Mesendoderm (in vitro differentiated cells): ENCODE results near the gene MAK.

Experiments used
- DNase-seq: peaks from one replicate; pipeline ENCODE4 v3.0.0; 2013
- H2AK5ac ChIP-seq: 2 replicates; pipeline ENCODE4 v1.6.1; 2013; ENCODE audit warnings: low read length, inconsistent platforms
- H2BK120ac ChIP-seq: 2 replicates; pipeline ENCODE4 v1.6.1; 2013; ENCODE audit warnings: low read depth, mild to moderate bottlenecking, low read length, moderate library complexity, mixed read lengths
- H2BK15ac ChIP-seq: replicated peaks from 2 replicates; pipeline ENCODE4 v1.6.1; 2013; ENCODE audit warnings: low read depth, mild to moderate bottlenecking, moderate library complexity
- H2BK5ac ChIP-seq: 2 replicates; pipeline ENCODE4 v1.6.1; 2013; ENCODE audit warnings: low read length, inconsistent platforms
- H3K18ac ChIP-seq: 2 replicates; pipeline ENCODE4 v1.6.1; 2013; ENCODE audit warnings: mild to moderate bottlenecking, low read length, mixed read lengths
- H3K23ac ChIP-seq: one replicate; pipeline ENCODE4 v1.6.1; 2013; ENCODE audit warnings: low read length
- H3K27ac ChIP-seq: 2 replicates; pipeline ENCODE4 v1.5.1; 2013; ENCODE audit warnings: low read depth, mild to moderate bottlenecking, inconsistent platforms, low read length, moderate library complexity
- H3K27me3 ChIP-seq: 2 replicates; pipeline ENCODE4 v1.6.1; 2013; ENCODE audit warnings: low read length, control low read depth, mild to moderate bottlenecking, inconsistent platforms; ENCODE audit not compliant: insufficient read depth, poor library complexity
- H3K36me3 ChIP-seq: 2 replicates; pipeline ENCODE4 v1.6.1; 2013; ENCODE audit warnings: low read length, inconsistent platforms; ENCODE audit not compliant: control insufficient read depth, insufficient read depth
- H3K4ac ChIP-seq: one replicate; pipeline ENCODE4 v1.6.1; 2013; ENCODE audit warnings: low read depth, mild to moderate bottlenecking, low read length, moderate library complexity
- H3K4me1 ChIP-seq: 2 replicates; pipeline ENCODE4 v1.6.1; 2013; ENCODE audit warnings: low read depth, low read length, inconsistent platforms; ENCODE audit not compliant: control insufficient read depth
- H3K4me2 ChIP-seq: 2 replicates; pipeline ENCODE4 v1.6.1; 2013; ENCODE audit warnings: low read length
- H3K4me3 ChIP-seq: 2 replicates; pipeline ENCODE4 v1.5.1; 2013; ENCODE audit warnings: mild to moderate bottlenecking, low read length
- H3K56ac ChIP-seq: one replicate; pipeline ENCODE4 v1.6.1; 2013; ENCODE audit warnings: low read length
- H3K79me1 ChIP-seq: 2 replicates; pipeline ENCODE4 v1.6.1; 2013; ENCODE audit warnings: low read length, inconsistent platforms
- H3K79me2 ChIP-seq: 2 replicates; pipeline ENCODE4 v1.6.1; 2013; ENCODE audit warnings: mild to moderate bottlenecking, low read length; ENCODE audit not compliant: control insufficient read depth, insufficient read depth
- H3K9ac ChIP-seq: 2 replicates; pipeline ENCODE4 v1.6.1; 2013; ENCODE audit warnings: low read length, inconsistent platforms
- H4K5ac ChIP-seq: one replicate; pipeline ENCODE4 v1.6.1; 2013; ENCODE audit warnings: low read length
- H4K8ac ChIP-seq: one replicate; pipeline ENCODE4 v1.6.1; 2013; ENCODE audit warnings: low read depth, mild to moderate bottlenecking, control low read depth, low read length, moderate library complexity
- WGBS: extraction: QIAGEN DNeasy Blood & Tissue Kit; methylation state at CpG from one replicate; pipeline ENCODE4 v1.1.7; 2013; ENCODE audit warnings: low lambda C conversion rate, missing lambda C conversion rate; ENCODE audit not compliant: insufficient coverage; ENCODE audit errors: extremely low coverage; 5-methylcytosine and 5-hydroxymethylcytosine counted together

Gene MAK

DNA sequence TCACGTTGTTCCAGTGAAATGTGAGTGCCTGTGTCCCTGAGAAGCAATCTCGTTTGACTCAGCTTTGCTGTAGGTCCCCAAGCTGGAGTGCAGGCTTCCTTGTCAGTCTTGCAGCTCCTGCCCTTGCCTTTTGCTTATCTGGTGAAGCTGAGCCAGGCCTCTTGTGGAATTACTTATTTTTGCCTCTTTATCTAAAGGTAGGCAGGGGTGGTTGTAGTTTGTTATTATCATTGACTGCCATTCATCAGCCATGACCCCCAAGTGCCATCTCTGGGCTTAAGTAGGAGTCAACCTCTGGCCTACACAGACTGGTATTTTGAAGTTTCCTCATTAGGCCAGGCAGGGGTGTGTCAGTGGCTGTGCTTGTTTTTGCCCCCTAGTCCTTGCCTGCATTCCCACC is 88.6 kb downstream of the MAK start:
- H4K8ac ChIP-seq = no peak overlapping the region
- H2AK5ac ChIP-seq = no peak overlapping the region
- H3K56ac ChIP-seq = peak overlapping the region; percentile 32
- H3K4ac ChIP-seq = no peak overlapping the region
- peak; percentile 41 for DNase-seq
- peak overlapping the region; percentile 77 for H3K27ac ChIP-seq
- no peaks in the 10 kb centered on the region for H3K27me3 ChIP-seq
- H3K4me2 ChIP-seq = no peak overlapping the region
- no peak overlapping the region for H3K4me3 ChIP-seq
- no peak overlapping the region for H3K23ac ChIP-seq
- H3K18ac ChIP-seq = no peak overlapping the region
- no CpG with 5 or more reads among the region's 2 CpGs for WGBS
- no peak overlapping the region for H2BK15ac ChIP-seq
- no peak overlapping the region for H2BK5ac ChIP-seq
- H4K5ac ChIP-seq = no peak overlapping the region
- H2BK120ac ChIP-seq = no peak overlapping the region
- peaks cover 7% of the 10 kb centered on the region for H3K4me1 ChIP-seq
- H3K9ac ChIP-seq = no peak overlapping the region
- peaks cover 28% of the 10 kb centered on the region for H3K79me1 ChIP-seq
- H3K36me3 ChIP-seq = peaks cover 4% of the 10 kb centered on the region
- H3K79me2 ChIP-seq = peaks cover 33% of the 10 kb centered on the region

GRCh38 chr6:10747251-10747972 is 90.9 kb downstream of the MAK start, which contains the start of gene TMEM14B:
TMEM14B (plus strand) TSS chr6:10747805; CDS start chr6:10749246, 1,441 bp downstream.
- H3K9ac ChIP-seq = peak within 1 kb of the TSS; percentile 95
- no peak within 1 kb of the TSS for H2BK15ac ChIP-seq
- H3K4me2 ChIP-seq = peak within 1 kb of the TSS; percentile 65
- peak within 1 kb of the TSS; percentile 85 for H3K4ac ChIP-seq
- no peak within 1 kb of the TSS for H2BK120ac ChIP-seq
- H3K4me1 ChIP-seq = peaks cover 7% of the 10 kb centered on the region
- no peak within 1 kb of the TSS for H2AK5ac ChIP-seq
- WGBS = no CpG with 5 or more reads among the region's 52 CpGs
- peak within 1 kb of the TSS; percentile 66 for H3K18ac ChIP-seq
- peaks cover 15% of the 10 kb centered on the region for H3K79me1 ChIP-seq
- peaks cover 26% of the 10 kb centered on the region for H3K79me2 ChIP-seq
- H3K36me3 ChIP-seq = no peaks in the 10 kb centered on the region
- peak within 1 kb of the TSS; percentile 16 for H3K23ac ChIP-seq
- no peaks in the 10 kb centered on the region for H3K27me3 ChIP-seq
- no peak within 1 kb of the TSS for H4K5ac ChIP-seq
- no peak within 1 kb of the TSS for H4K8ac ChIP-seq
- peak; percentile 98 for DNase-seq
- no peak within 1 kb of the TSS for H2BK5ac ChIP-seq
- peak within 1 kb of the TSS; percentile 97 for H3K4me3 ChIP-seq
- H3K27ac ChIP-seq = peak within 1 kb of the TSS; percentile 36
- peak within 1 kb of the TSS; percentile 95 for H3K56ac ChIP-seq

DNA sequence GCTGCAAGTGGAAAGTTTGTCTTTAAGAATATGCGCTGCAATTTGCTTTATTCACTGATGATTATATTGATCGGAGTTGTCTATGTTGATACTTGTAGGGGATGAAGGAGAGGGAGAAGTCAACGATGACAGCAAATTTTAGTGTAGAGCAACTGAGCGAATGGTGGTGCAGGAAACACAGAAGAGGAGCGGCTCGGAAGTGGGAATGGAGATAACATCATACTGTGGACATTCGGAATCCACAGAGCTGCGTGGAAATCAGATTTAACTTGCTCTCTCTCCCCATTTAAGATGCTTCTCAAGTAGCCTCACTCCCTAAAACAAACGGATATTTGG is 91.5 kb downstream of the MAK start:
- Histone ChIP-seq H3K27me3 (no peaks in the 10 kb centered on the region), H3K79me2 (peaks cover 26% of the 10 kb centered on the region), H3K23ac (no peak overlapping the region), H3K4ac (no peak overlapping the region), H2BK120ac (no peak overlapping the region), H2BK5ac (no peak overlapping the region), H3K4me1 (peaks cover 7% of the 10 kb centered on the region), H4K5ac (no peak overlapping the region), H3K4me3 (no peak overlapping the region), H3K4me2 (peak overlapping the region; percentile 10), H3K36me3 (no peaks in the 10 kb centered on the region), H3K56ac (peak overlapping the region; percentile 29), H3K79me1 (peaks cover 15% of the 10 kb centered on the region), H3K27ac (no peak overlapping the region), H2BK15ac (no peak overlapping the region), H3K18ac (no peak overlapping the region), H3K9ac (peak overlapping the region; percentile 39), H2AK5ac (no peak overlapping the region), H4K8ac (no peak overlapping the region)
- DNase-seq = no peak
- WGBS = no CpG with 5 or more reads among the region's 9 CpGs

- H4K5ac ChIP-seq = no peak overlapping the region
- H3K4ac ChIP-seq = no peak overlapping the region
- H3K4me3 ChIP-seq = no peak overlapping the region
- DNase-seq = no peak
- H3K79me1 ChIP-seq = peaks cover 11% of the 10 kb centered on the region
- no peak overlapping the region for H2BK120ac ChIP-seq
- H3K9ac ChIP-seq = no peak overlapping the region
- no peak overlapping the region for H2BK15ac ChIP-seq
- WGBS = no CpG with 5 or more reads among the region's 5 CpGs
- H2AK5ac ChIP-seq = no peak overlapping the region
- no peak overlapping the region for H3K23ac ChIP-seq
- no peak overlapping the region for H2BK5ac ChIP-seq
- no peaks in the 10 kb centered on the region for H3K36me3 ChIP-seq
- H3K56ac ChIP-seq = no peak overlapping the region
- H4K8ac ChIP-seq = no peak overlapping the region
- no peak overlapping the region for H3K18ac ChIP-seq
- no peak overlapping the region for H3K27ac ChIP-seq
- no peak overlapping the region for H3K4me2 ChIP-seq
- H3K27me3 ChIP-seq = no peaks in the 10 kb centered on the region
- H3K4me1 ChIP-seq = peaks cover 7% of the 10 kb centered on the region
- H3K79me2 ChIP-seq = peaks cover 20% of the 10 kb centered on the region
Measured at GRCh38 chr6:10745116-10745515, 93.2 kb downstream of the MAK start.

DNA sequence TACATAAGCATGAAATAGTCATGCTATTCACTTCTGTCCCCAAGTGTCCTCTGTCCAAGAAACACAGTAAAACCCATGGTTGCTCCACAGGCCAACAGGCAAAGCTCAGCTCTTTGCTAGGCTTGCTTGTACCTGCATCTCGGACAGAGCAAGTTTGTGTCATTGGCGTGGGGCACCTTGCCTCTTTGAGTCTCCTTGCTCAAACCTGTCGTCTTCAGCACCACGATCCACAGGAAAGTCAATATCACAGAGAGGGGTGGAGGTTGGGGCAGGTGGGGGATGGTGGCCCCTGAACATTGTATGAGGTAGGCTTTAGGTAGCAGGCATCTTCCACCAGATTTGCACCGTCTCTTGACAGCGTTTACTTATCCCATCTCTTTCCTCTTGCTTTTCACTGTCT is 94.8 kb downstream of the MAK start:
- Histone ChIP-seq H3K79me1 (peaks cover 6% of the 10 kb centered on the region), H2AK5ac (no peak overlapping the region), H4K8ac (no peak overlapping the region), H3K4me3 (no peak overlapping the region), H2BK120ac (no peak overlapping the region), H3K27ac (no peak overlapping the region), H3K56ac (no peak overlapping the region), H2BK15ac (no peak overlapping the region), H3K79me2 (peaks cover 7% of the 10 kb centered on the region), H3K9ac (no peak overlapping the region), H3K4me2 (no peak overlapping the region), H3K18ac (no peak overlapping the region), H3K27me3 (no peaks in the 10 kb centered on the region), H3K36me3 (no peaks in the 10 kb centered on the region), H4K5ac (no peak overlapping the region), H3K23ac (no peak overlapping the region), H3K4me1 (peaks cover 4% of the 10 kb centered on the region), H3K4ac (no peak overlapping the region), H2BK5ac (no peak overlapping the region)
- WGBS = no CpG with 5 or more reads among the region's 6 CpGs
- no peak for DNase-seq

DNA sequence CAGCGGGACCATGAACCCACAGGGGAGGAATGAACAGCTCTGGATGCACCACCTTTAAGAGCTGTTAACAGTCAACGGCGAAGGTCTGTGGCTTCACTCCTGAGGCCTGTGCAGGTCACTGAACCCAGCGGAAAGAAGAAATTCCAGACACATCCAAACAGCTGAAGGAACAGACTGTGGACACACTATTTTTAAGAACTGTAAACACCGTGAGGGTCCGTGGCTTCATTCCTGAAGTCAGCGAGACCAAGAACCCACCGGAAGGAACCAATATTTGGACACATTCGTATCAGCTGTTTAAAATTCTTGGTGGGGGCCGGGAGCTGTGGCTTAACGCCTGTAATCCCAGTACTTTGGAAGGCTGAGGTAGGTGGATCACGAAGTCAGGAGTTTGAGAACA is 96.1 kb downstream of the MAK start:
- no peak for DNase-seq
- Histone ChIP-seq H2BK120ac (no peak overlapping the region), H2AK5ac (no peak overlapping the region), H2BK15ac (no peak overlapping the region), H3K56ac (no peak overlapping the region), H3K4me1 (no peaks in the 10 kb centered on the region), H3K27me3 (no peaks in the 10 kb centered on the region), H4K8ac (no peak overlapping the region), H3K27ac (no peak overlapping the region), H3K79me2 (no peaks in the 10 kb centered on the region), H3K4ac (no peak overlapping the region), H3K4me3 (no peak overlapping the region), H3K36me3 (no peaks in the 10 kb centered on the region), H3K4me2 (no peak overlapping the region), H4K5ac (no peak overlapping the region), H3K9ac (no peak overlapping the region), H3K23ac (no peak overlapping the region), H2BK5ac (no peak overlapping the region), H3K79me1 (no peaks in the 10 kb centered on the region), H3K18ac (no peak overlapping the region)
- WGBS = no CpG with 5 or more reads among the region's 12 CpGs
